Astrocyte (in vitro differentiated cells and primary cell): ENCODE data around the gene ACVR1. TPM values are rescaled to one million over a fixed set of nuclear protein-coding genes. Genes with fewer than 3 reads are reported as not detected.

Experiments used
- DNase-seq: peaks from one replicate; pipeline ENCODE4 v3.0.0-alpha.2; 2010; ENCODE audit warnings: low read depth
- FAIRE-seq: peaks from 2 replicates; lab custom pipeline; 2011; peaks lifted over from hg19 to GRCh38; lab: Jason Lieb, UNC
- H2AFZ ChIP-seq: 2 replicates; pipeline ENCODE4 v1.6.0; 2012; ENCODE audit warnings: low read depth, low read length, inconsistent platforms
- H3K27ac ChIP-seq: 2 replicates; pipeline ENCODE4 v1.5.1; 2011; ENCODE audit warnings: low read depth, low read length, inconsistent platforms
- H3K27me3 ChIP-seq: 2 replicates; pipeline ENCODE4 v1.6.0; 2011; ENCODE audit warnings: low read length, inconsistent platforms; ENCODE audit not compliant: insufficient read depth
- H3K36me3 ChIP-seq: 2 replicates; pipeline ENCODE4 v1.5.1; 2011; ENCODE audit warnings: low read length, inconsistent platforms; ENCODE audit not compliant: insufficient read depth
- H3K4me1 ChIP-seq: 2 replicates; pipeline ENCODE4 v1.5.1; 2011; ENCODE audit warnings: low read length, inconsistent platforms; ENCODE audit not compliant: insufficient read depth
- H3K4me2 ChIP-seq: 2 replicates; pipeline ENCODE4 v1.6.0; 2012; ENCODE audit warnings: low read length, inconsistent platforms
- H3K4me3 ChIP-seq: 2 replicates; pipeline ENCODE4 v1.5.1; 2011; ENCODE audit warnings: low read depth, mild to moderate bottlenecking, low read length, inconsistent platforms; ENCODE audit not compliant: insufficient read depth
- H3K79me2 ChIP-seq: 2 replicates; pipeline ENCODE4 v1.6.0; 2012; ENCODE audit warnings: mild to moderate bottlenecking, low read length, inconsistent platforms; ENCODE audit not compliant: insufficient read depth
- H3K9ac ChIP-seq: 2 replicates; pipeline ENCODE4 v1.6.0; 2012; ENCODE audit warnings: mild to moderate bottlenecking, low read length, inconsistent platforms
- H3K9me3 ChIP-seq: 2 replicates; pipeline ENCODE4 v1.5.1; 2012; ENCODE audit warnings: low read depth, mild to moderate bottlenecking, low read length, inconsistent platforms; ENCODE audit not compliant: insufficient read depth
- H4K20me1 ChIP-seq: 2 replicates; pipeline ENCODE4 v1.6.0; 2012; ENCODE audit warnings: low read length, inconsistent platforms; ENCODE audit not compliant: insufficient read depth
- H3K27ac Mint-ChIP-seq: one replicate; pipeline ENCODE4 v1.8.0; 2021; ENCODE audit warnings: mild to moderate bottlenecking, mixed read lengths; ENCODE audit not compliant: unreplicated experiment
- H3K27me3 Mint-ChIP-seq: one replicate; pipeline ENCODE4 v1.8.0; 2021; ENCODE audit warnings: low read depth, mixed read lengths; ENCODE audit not compliant: unreplicated experiment
- H3K36me3 Mint-ChIP-seq: one replicate; pipeline ENCODE4 v1.8.0; 2021; ENCODE audit warnings: low read depth, mixed read lengths; ENCODE audit not compliant: unreplicated experiment
- H3K4me1 Mint-ChIP-seq: one replicate; pipeline ENCODE4 v1.8.0; 2021; ENCODE audit warnings: low read depth, mixed read lengths; ENCODE audit not compliant: unreplicated experiment
- H3K4me3 Mint-ChIP-seq: one replicate; pipeline ENCODE4 v1.8.0; 2021; ENCODE audit warnings: mild to moderate bottlenecking, moderate library complexity, mixed read lengths; ENCODE audit not compliant: unreplicated experiment
- H3K9me3 Mint-ChIP-seq: one replicate; pipeline ENCODE4 v1.8.0; 2021; ENCODE audit warnings: mild to moderate bottlenecking, mixed read lengths; ENCODE audit not compliant: unreplicated experiment
- CTCF ChIP-seq: IDR thresholded peaks from 2 replicates; pipeline ENCODE4 v1.5.1; 2011; ENCODE audit warnings: low read depth, mild to moderate bottlenecking, inconsistent platforms, low read length, moderate library complexity; ENCODE audit not compliant: insufficient read depth
- EZH2 ChIP-seq: IDR thresholded peaks from 2 replicates; pipeline ENCODE4 v1.6.1; 2012; ENCODE audit warnings: mild to moderate bottlenecking, low read length, inconsistent platforms; ENCODE audit not compliant: insufficient read depth
- total RNA-seq: library from RNA; stranded (reverse); gene quantifications from 2 replicates; pipeline ENCODE4 v1.2.1, GENCODE V29; 2021

The ACVR1 gene
- total RNA-seq, 1 donor from 2014 or later, result 45.9 TPM

- H2AFZ ChIP-seq, result no peak overlapping the region
- no peak overlapping the region for H3K4me3 ChIP-seq
- no peak overlapping the region for H3K27ac ChIP-seq
- peaks cover 70% of the 10 kb centered on the region for H4K20me1 ChIP-seq
- no peaks in the 10 kb centered on the region for H3K27me3 Mint-ChIP-seq
- no peaks in the 10 kb centered on the region for H3K36me3 ChIP-seq
- H3K27ac Mint-ChIP-seq, result no peak overlapping the region
- FAIRE-seq, result no peak
- peak overlapping the region; percentile 68 for H3K4me2 ChIP-seq
- no peak overlapping the region for H3K4me3 Mint-ChIP-seq
- DNase-seq, result peak; percentile 57
- H3K36me3 Mint-ChIP-seq, result no peaks in the 10 kb centered on the region
- H3K9ac ChIP-seq, result no peak overlapping the region
- peaks cover 95% of the 10 kb centered on the region for H3K79me2 ChIP-seq
- H3K9me3 Mint-ChIP-seq, result no peaks in the 10 kb centered on the region
- peaks cover 8% of the 10 kb centered on the region for H3K4me1 ChIP-seq
- H3K4me1 Mint-ChIP-seq, result peaks cover 19% of the 10 kb centered on the region
- TF ChIP-seq EZH2 (no peak), CTCF (no peak)
- no peaks in the 10 kb centered on the region for H3K9me3 ChIP-seq
- no peaks in the 10 kb centered on the region for H3K27me3 ChIP-seq
Measured at GRCh38 chr2:157866202-157866601, 9.9 kb downstream of the ACVR1 start.

GRCh38 chr2:157864857-157865430 is 11.2 kb downstream of the ACVR1 start:
- no peak for DNase-seq
- no peak for FAIRE-seq
- Histone ChIP-seq H3K79me2 (peaks cover 95% of the 10 kb centered on the region), H3K9me3 (no peaks in the 10 kb centered on the region), H3K4me1 (peaks cover 8% of the 10 kb centered on the region), H3K9ac (no peak overlapping the region), H3K4me3 (no peak overlapping the region), H3K4me2 (no peak overlapping the region), H3K27ac (no peak overlapping the region), H2AFZ (no peak overlapping the region), H3K36me3 (no peaks in the 10 kb centered on the region), H4K20me1 (peaks cover 64% of the 10 kb centered on the region), H3K27me3 (no peaks in the 10 kb centered on the region)
- H3K27me3 Mint-ChIP-seq, result no peaks in the 10 kb centered on the region
- H3K4me3 Mint-ChIP-seq, result no peak overlapping the region
- peaks cover 15% of the 10 kb centered on the region for H3K4me1 Mint-ChIP-seq
- TF ChIP-seq CTCF, result no peak
- H3K9me3 Mint-ChIP-seq, result no peaks in the 10 kb centered on the region
- no peaks in the 10 kb centered on the region for H3K36me3 Mint-ChIP-seq
- no peak overlapping the region for H3K27ac Mint-ChIP-seq

GRCh38 chr2:157858846-157859245 is 17.3 kb downstream of the ACVR1 start:
- DNase-seq, result no peak
- Mint-ChIP-seq H3K9me3 (no peaks in the 10 kb centered on the region), H3K36me3 (peaks cover 4% of the 10 kb centered on the region), H3K27me3 (no peaks in the 10 kb centered on the region), H3K4me1 (peaks cover 15% of the 10 kb centered on the region), H3K4me3 (no peak overlapping the region), H3K27ac (no peak overlapping the region)
- peaks cover 77% of the 10 kb centered on the region for H3K79me2 ChIP-seq
- peaks cover 15% of the 10 kb centered on the region for H4K20me1 ChIP-seq
- no peak overlapping the region for H3K9ac ChIP-seq
- H3K27me3 ChIP-seq, result no peaks in the 10 kb centered on the region
- TF ChIP-seq CTCF (no peak), EZH2 (no peak)
- H2AFZ ChIP-seq, result no peak overlapping the region
- no peak for FAIRE-seq
- no peak overlapping the region for H3K4me3 ChIP-seq
- no peaks in the 10 kb centered on the region for H3K36me3 ChIP-seq
- no peaks in the 10 kb centered on the region for H3K9me3 ChIP-seq
- H3K27ac ChIP-seq, result no peak overlapping the region
- H3K4me2 ChIP-seq, result no peak overlapping the region
- H3K4me1 ChIP-seq, result peaks cover 19% of the 10 kb centered on the region
